ENCODE results near the gene PPM1F.

PPM1F gene
- total RNA-seq = 19.5 to 88.8 (median 57.7) reads per million in 17 experiments

GRCh38 chr22:21952586-21953571 lies at the start of gene PPM1F:
Gene PPM1F (minus strand): TSS chr22:21952848. CDS start chr22:21946048, 6,800 bp downstream.
- peak; percentile 88 to 96 (median 96) for DNase-seq

DNA sequence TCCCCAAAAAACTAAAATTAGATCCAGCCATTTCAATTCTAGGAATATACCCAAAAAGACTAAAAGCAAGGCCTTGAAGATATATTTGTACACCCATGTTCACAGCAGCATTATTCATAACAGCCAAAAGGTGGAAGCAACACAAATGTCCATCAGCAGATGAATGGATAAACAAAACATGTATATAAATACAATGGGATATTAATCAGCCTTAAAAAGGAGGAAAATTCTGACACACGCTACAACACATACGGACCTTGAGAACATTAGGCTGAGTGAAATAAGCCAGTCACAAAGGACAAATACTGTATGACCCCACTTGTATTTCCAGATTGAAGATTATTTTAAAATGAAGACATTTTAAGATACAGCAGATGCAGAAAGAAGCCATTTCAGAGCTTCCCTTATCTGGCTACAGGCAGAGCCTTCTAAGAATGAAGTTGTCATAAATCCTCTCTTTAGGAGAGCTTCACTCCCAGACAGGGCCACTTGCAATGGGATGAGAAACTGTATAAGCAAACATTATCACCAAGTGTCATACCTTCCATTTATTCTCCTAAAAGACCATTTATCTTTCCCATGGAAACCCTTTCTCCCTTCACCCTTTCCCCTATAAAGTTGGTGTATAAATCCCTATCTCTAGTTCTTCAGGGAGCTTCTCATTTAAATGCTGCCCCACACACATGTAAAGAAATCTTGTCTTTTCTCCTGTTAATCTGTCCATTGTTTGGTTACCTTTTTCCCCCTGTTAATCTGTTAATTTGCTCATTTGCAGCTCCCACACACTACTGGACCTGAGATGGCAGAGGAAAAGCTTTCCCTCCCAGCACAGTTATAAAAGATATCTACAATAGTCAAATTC lies 49.2 kb upstream of the PPM1F start:
- no peak for DNase-seq

DNA sequence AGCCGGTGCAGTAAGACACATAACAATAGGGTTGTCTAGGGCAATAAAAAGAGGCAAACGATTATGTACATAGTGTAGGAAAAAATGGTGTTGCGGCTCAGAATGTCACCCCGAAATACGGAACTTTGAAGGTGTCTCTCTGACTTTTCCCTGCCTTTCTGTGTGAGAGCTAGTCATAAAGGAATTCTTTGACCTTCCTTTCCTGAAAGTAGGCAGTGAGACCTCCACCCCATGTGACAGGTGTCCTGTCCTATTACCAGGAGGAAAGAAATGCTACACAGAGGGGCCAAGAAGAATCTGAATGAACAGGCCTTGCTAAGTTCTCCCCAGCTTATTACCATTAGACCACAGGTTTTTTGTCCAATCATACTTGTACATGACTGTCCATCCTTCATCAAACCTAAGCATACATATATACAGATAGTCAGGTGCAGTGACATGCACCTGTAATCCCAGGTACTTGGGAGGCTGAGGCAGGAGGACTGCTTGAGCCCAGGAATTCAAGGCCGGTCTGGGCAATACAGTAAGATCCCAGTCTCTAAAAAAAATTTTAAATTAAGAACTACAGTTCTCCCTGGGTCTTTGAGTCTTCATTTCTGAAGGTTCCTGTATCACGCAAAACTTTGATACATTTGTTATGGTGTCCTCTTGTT lies 46.1 kb upstream of the PPM1F start:
- DNase-seq = no peak

GRCh38 chr22:21996175-21996720 lies 43.6 kb upstream of the PPM1F start:
- no peak for DNase-seq

DNA sequence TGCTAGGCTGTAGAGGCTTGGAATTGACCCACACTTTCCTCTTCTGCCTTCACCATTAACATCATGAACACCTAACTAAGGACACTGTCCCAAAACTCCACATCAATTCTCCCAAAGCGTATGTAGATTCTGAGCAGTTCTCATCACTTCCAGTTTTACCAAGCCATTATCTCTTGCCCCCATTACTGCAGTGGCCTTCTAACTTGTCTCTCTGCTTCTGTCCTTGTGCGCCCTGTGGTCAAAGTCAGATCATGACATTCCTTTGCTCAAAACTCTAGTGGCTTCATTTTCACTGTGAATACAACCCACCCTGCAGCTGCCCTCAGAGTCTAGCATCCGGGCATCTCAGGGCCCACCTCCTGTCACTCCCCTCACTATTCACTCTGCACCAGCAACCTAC lies 43.0 kb upstream of the PPM1F start:
- DNase-seq = no peak

DNA sequence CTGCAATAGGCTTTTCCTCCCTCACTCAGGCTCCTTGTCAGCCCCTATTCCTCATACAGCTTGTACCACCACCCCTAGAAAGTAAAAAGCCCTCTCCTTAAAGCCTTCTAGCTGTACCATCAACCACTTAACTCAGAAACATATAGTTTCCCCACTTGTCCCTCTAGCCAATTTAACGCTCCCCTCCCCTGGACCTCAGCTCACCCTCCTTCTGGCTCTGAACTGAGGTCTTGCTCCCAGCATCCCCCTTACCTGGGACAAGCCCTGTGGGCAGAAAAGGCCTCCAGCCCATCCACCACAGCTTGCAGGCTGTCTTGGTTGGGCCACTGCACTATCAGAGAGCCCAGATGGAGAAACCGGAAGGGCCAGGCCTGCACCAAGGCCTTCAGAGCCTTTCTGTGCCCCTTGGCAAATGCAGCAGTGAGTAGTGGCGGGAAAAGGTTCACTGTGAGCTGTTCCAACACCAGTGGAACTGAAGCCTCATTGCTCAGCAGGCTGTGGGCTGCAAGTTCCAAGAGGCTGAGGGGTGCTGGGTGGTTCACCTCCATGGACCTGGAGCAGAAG lies 42.3 kb upstream of the PPM1F start:
- DNase-seq = no peak

DNA sequence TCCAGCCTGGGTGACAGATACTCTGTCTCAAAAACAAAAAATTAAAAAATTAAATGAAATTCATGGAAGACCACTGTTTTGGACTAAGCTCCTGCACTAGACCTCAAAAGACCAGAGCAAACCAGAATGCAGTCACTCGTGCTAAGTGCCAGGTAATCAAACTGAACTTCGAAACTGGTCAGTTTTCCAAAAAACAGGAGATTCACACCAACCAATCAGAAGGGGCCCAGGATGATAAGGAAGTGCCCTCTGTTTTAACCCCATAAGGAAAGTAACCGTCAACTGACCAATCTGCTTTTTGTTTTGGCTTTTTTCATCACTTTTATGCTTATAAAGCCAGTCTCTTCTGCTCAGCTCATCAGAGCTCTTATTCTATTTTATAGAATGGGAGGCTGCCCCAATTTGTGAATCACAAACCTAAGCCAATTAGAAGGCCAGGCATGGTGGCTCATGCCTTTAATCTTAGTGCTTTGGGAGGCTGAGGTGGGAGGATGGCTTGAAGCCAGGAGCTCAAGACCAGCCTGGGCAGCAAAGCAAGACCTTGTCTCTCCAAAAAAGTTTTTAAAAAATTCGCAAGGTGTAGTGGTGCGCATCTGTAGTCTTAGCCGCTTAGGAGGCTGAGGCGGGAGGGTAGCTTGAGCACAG lies 40.1 kb upstream of the PPM1F start:
- no peak for DNase-seq

GRCh38 chr22:21991774-21992173 lies 39.1 kb upstream of the PPM1F start:
- DNase-seq = no peak

- DNase-seq = no peak
Observed at GRCh38 chr22:21991304-21991596, 38.6 kb upstream of the PPM1F start.

GRCh38 chr22:21990445-21991303 lies 38.0 kb upstream of the PPM1F start:
- no peak for DNase-seq

DNA sequence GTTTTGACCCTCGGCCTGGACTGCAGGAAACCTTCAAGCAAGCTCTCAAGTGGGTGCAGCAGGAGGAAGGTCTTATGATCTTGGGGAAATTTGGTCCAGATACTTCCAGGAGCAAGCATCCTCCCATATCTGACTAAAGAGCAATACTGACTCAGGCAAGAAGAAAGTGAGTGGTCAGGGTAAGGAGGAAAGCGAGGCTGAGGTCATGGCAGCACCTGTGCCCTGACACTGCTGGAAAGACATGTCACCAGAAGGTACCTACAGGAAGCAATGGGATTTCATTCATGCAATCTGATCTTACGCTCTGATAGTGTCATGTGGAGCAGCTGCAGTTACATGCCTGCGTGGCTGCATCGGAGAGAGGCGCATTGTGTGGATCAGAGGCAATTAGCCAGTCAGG lies 36.4 kb upstream of the PPM1F start:
- no peak for DNase-seq

DNA sequence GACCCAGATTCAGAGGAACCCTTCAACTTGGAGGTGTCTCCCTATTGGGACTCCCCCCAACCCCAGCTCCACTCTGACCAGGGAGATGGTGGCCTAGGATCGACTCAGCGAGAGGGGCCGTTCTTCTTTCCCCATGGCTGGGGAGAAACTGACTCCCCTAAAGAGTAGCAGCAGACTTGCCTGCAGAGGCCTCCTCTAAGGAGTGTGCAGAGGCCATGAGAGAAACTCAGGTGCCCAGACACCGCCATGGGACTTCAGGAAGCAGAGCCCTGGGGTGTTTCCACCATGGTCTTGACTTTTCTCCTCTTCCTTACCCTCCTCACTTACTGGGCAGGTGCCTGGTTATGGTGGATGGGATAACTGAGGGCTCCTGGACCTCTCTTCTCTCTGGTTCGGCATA lies 32.6 kb upstream of the PPM1F start:
- DNase-seq = no peak

DNA sequence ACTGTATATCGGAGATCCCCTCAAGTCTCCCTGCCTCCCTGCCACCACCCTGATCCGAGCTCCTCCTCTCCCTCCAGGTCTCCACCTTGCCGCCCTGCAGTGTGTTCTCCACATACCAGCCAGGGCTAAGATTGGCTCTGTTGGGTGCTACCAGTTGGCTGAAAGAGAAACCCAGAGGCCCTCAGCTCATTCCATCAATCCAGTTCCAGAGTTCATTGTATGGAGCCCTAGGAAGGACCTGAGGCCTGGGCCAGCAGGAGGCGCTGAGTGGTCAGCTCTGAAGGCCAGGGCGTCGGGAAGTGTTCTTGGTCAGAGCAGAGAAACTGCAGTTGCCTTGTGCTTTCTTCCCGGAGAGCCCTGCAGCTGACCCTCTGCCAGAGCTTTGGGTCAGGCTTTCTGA lies 32.1 kb upstream of the PPM1F start:
- DNase-seq = peak; percentile 43 to 75 (median 52)

- peak; percentile 88 to 95 (median 92) for DNase-seq
Observed at GRCh38 chr22:21982338-21982965, 29.8 kb upstream of the PPM1F start, which contains the start of gene TOP3B. Gene TOP3B (minus strand): TSS chr22:21982787. CDS start chr22:21975709, 7,078 bp downstream.

- DNase-seq = peak in 3 of 4 experiments; percentile 14 to 29 (median 21)
Observed at GRCh38 chr22:21981874-21982273, 29.2 kb upstream of the PPM1F start.

GRCh38 chr22:21980547-21980946 lies 27.9 kb upstream of the PPM1F start:
- DNase-seq = no peak

DNA sequence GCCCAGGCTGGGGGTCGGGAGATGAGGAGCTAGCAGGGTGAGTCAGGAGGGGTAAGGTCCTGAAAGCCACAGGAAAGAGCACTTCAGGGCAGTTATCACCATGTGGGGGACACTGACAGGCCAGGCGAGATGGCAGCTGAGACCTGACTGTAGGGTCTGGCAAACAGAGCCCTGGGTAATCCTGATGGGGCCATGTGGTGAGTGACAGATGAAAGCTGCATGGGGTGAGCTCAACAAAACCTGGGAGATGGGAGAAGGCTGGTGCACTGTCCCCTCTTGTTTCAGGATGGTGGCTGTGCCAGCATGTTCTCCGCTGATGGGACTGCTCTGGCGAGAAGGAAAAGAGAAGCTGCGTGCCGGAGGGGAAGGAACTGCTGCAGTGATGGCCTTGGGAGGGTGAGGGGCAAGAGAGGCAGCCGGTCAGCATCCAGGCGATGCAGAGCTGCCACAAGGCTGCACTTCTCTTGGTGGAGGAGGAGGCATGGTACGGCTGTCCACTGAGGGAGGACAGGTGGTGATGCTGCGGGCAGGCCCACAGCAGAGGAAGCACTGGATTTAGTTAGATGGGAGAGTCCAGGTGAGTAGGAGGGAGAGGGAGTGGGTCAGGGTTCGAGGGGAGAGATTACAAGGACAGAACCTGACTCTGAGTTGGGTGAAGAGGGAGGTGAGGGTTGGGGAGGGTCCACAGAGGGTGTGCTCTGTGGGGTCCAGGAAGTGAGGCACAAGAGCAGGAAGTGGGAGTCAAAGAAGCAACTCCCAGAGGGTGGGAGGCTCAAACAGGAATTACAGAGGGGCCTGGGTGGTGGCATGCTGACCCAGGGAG lies 26.1 kb upstream of the PPM1F start:
- no peak for DNase-seq

- DNase-seq = no peak
Observed at GRCh38 chr22:21977814-21978213, 25.2 kb upstream of the PPM1F start.

- DNase-seq = no peak
Observed at GRCh38 chr22:21975854-21976345, 23.3 kb upstream of the PPM1F start.
